H1 (cell line): ENCODE measurements around the gene KDM6A. TPM values are rescaled to one million over a fixed set of nuclear protein-coding genes. Genes with fewer than 3 reads are reported as not detected.

ENCODE experiments used
- CTCF ChIA-PET: fragments of 300-600 bp; sonication (Branson Sonifier 250); formaldehyde crosslinking; loops from one replicate; lab custom pipeline; 2021; ENCODE audit not compliant: partially characterized antibody; lab: Charles Lee
- POLR2A ChIA-PET: fragments of 300-600 bp; sonication (Branson Sonifier 250); formaldehyde crosslinking; loops from one replicate; lab custom pipeline; 2021; ENCODE audit warnings: inconsistent platforms; ENCODE audit not compliant: partially characterized antibody; lab: Charles Lee
- DNase-seq, 2 experiments: peaks; one replicate each; pipeline versions ENCODE4 v3.0.0 to v3.0.0-alpha.2; 2010 to 2022; ENCODE audit warnings: low spot score in 2 of 2, low read depth in 1 of 2, mixed read lengths in 1 of 2
- FAIRE-seq: peaks from 2 replicates; lab custom pipeline; 2011; peaks lifted over from hg19 to GRCh38; lab: Jason Lieb, UNC
- H2AFZ ChIP-seq: 2 replicates; pipeline ENCODE4 v1.8.1; 2012; ENCODE audit warnings: low read length, inconsistent platforms
- H2AK5ac ChIP-seq: 2 replicates; pipeline ENCODE4 v1.6.1; 2013; ENCODE audit warnings: low read depth, low read length
- H2BK120ac ChIP-seq: replicated peaks from 2 replicates; pipeline ENCODE3; 2013; ENCODE audit warnings: low read depth, low read length, inconsistent platforms
- H2BK12ac ChIP-seq: 2 replicates; pipeline ENCODE4 v1.6.1; 2013; ENCODE audit warnings: low read depth, low read length
- H2BK15ac ChIP-seq: 2 replicates; pipeline ENCODE4 v1.6.1; 2013; ENCODE audit warnings: low read length
- H2BK20ac ChIP-seq: 2 replicates; pipeline ENCODE4 v1.6.1; 2013; ENCODE audit warnings: low read length
- H2BK5ac ChIP-seq: 2 replicates; pipeline ENCODE4 v1.6.1; 2013; ENCODE audit warnings: low read depth, low read length
- H3K14ac ChIP-seq: 2 replicates; pipeline ENCODE4 v1.6.1; 2013; ENCODE audit warnings: inconsistent platforms; ENCODE audit not compliant: insufficient read length
- H3K18ac ChIP-seq: 2 replicates; pipeline ENCODE4 v1.6.1; 2013; ENCODE audit warnings: low read length; ENCODE audit errors: extremely low read depth
- H3K23ac ChIP-seq: 2 replicates; pipeline ENCODE4 v1.6.1; 2013; ENCODE audit warnings: inconsistent platforms; ENCODE audit not compliant: insufficient read length
- H3K23me2 ChIP-seq: 2 replicates; pipeline ENCODE4 v1.6.1; 2013; ENCODE audit warnings: low read depth, low read length
- H3K27ac ChIP-seq: 2 replicates; pipeline ENCODE4 v1.6.1; 2011; ENCODE audit warnings: low read depth, low read length, inconsistent platforms
- H3K27me3 ChIP-seq, 4 experiments: replicated peaks in 1 of 4; 1 replicate in 1 of 4; 2 replicates in 3 of 4; pipeline versions ENCODE4 v1.6.1 to v1.8.1; 2011 to 2013; ENCODE audit warnings: low read length in 3 of 4, mild to moderate bottlenecking in 3 of 4, inconsistent platforms in 2 of 4, mixed read lengths in 2 of 4, moderate library complexity in 1 of 4; ENCODE audit not compliant: control insufficient read depth in 3 of 4, insufficient read depth in 3 of 4; ENCODE audit errors: extremely low read depth in 1 of 4
- H3K36me3 ChIP-seq, 4 experiments: 2 replicates each; pipeline versions ENCODE4 v1.6.1 to v1.8.1; 2011 to 2013; ENCODE audit warnings: mild to moderate bottlenecking in 4 of 4, low read length in 3 of 4, moderate library complexity in 2 of 4, control low read depth in 1 of 4, inconsistent platforms in 1 of 4; ENCODE audit not compliant: insufficient read depth in 4 of 4, control insufficient read depth in 2 of 4
- H3K4ac ChIP-seq: replicated peaks from 2 replicates; pipeline ENCODE3; 2013; ENCODE audit warnings: low read length, low read depth, mixed read lengths, inconsistent platforms; ENCODE audit not compliant: insufficient read length
- H3K4me1 ChIP-seq, 4 experiments: replicated peaks in 1 of 4; 1 replicate in 1 of 4; 2 replicates in 3 of 4; pipeline versions ENCODE4 v1.6.1 to v1.8.1; 2011 to 2013; ENCODE audit warnings: low read length in 3 of 4, inconsistent platforms in 2 of 4, mixed read lengths in 1 of 4; ENCODE audit not compliant: insufficient read depth in 4 of 4, control insufficient read depth in 3 of 4
- H3K4me2 ChIP-seq, 2 experiments: 2 replicates each; pipeline versions ENCODE4 v1.6.1 to v1.8.1; 2011 to 2013; ENCODE audit warnings: low read depth in 2 of 2, low read length in 2 of 2, control low read depth in 1 of 2, inconsistent platforms in 1 of 2, mild to moderate bottlenecking in 1 of 2; ENCODE audit not compliant: insufficient read depth in 1 of 2
- H3K4me3 ChIP-seq, 4 experiments: fragments of 200-600, 300-600 bp in 1 of 4; sonication (generic), shearing (Covaris generic), sonication (Bioruptor Twin) in 1 of 4; 2 replicates each; pipeline versions ENCODE4 v1.5.1 to v1.8.1; 2011 to 2016; ENCODE audit warnings: low read length in 4 of 4, low read depth in 3 of 4, control low read depth in 2 of 4, inconsistent platforms in 2 of 4, mild to moderate bottlenecking in 2 of 4, mixed read lengths in 1 of 4, moderate library complexity in 1 of 4; ENCODE audit not compliant: insufficient read depth in 2 of 4; ENCODE audit errors: extremely low read depth in 1 of 4
- H3K56ac ChIP-seq: replicated peaks from 2 replicates; pipeline ENCODE3; 2013; ENCODE audit warnings: low read depth, mild to moderate bottlenecking, mixed read lengths, low read length, inconsistent platforms; ENCODE audit not compliant: insufficient read length
- H3K79me1 ChIP-seq: 2 replicates; pipeline ENCODE4 v1.6.1; 2013; ENCODE audit warnings: low read depth, low read length, control low read depth
- H3K79me2 ChIP-seq, 2 experiments: 2 replicates each; pipeline versions ENCODE4 v1.6.1 to v1.8.1; 2012 to 2013; ENCODE audit warnings: low read length in 2 of 2, mild to moderate bottlenecking in 2 of 2, inconsistent platforms in 1 of 2; ENCODE audit not compliant: insufficient read depth in 2 of 2, control insufficient read depth in 1 of 2
- H3K9ac ChIP-seq, 4 experiments: replicated peaks in 1 of 4; 1 replicate in 1 of 4; 2 replicates in 3 of 4; pipeline versions ENCODE4 v1.6.1 to v1.8.1; 2011 to 2013; ENCODE audit warnings: low read depth in 3 of 4, low read length in 3 of 4, control low read depth in 2 of 4, mild to moderate bottlenecking in 2 of 4, moderate library complexity in 2 of 4, inconsistent platforms in 1 of 4; ENCODE audit errors: extremely low read depth in 1 of 4
- H3K9me3 ChIP-seq, 2 experiments: 2 replicates each; pipeline versions ENCODE4 v1.6.1 to v1.8.1; 2012 to 2013; ENCODE audit warnings: mild to moderate bottlenecking in 2 of 2, moderate library complexity in 2 of 2, control low read depth in 1 of 2, inconsistent platforms in 1 of 2, low read depth in 1 of 2, low read length in 1 of 2, mixed read lengths in 1 of 2; ENCODE audit not compliant: insufficient read depth in 2 of 2
- H4K20me1 ChIP-seq, 2 experiments: replicated peaks in 1 of 2; 2 replicates each; pipeline versions ENCODE3 to v1.8.1; 2011 to 2013; ENCODE audit warnings: inconsistent platforms in 2 of 2, low read length in 2 of 2, mild to moderate bottlenecking in 1 of 2; ENCODE audit not compliant: insufficient read depth in 2 of 2, control insufficient read depth in 1 of 2
- H4K5ac ChIP-seq: 2 replicates; pipeline ENCODE4 v1.6.1; 2013; ENCODE audit warnings: low read length, low read depth, mixed read lengths, inconsistent platforms; ENCODE audit not compliant: insufficient read length
- H4K8ac ChIP-seq: 2 replicates; pipeline ENCODE4 v1.8.0; 2013; ENCODE audit warnings: mild to moderate bottlenecking, moderate library complexity, low read length, inconsistent platforms; ENCODE audit not compliant: insufficient read depth; ENCODE audit errors: extremely low read depth
- H4K91ac ChIP-seq: replicated peaks from 2 replicates; pipeline ENCODE3; 2013; ENCODE audit warnings: low read length, mixed read lengths, inconsistent platforms; ENCODE audit not compliant: insufficient read length
- ATF2 ChIP-seq: IDR thresholded peaks from 2 replicates; pipeline ENCODE4 v1.6.1; 2012; ENCODE audit warnings: low read length, inconsistent platforms
- HDAC2 ChIP-seq, 2 experiments: fragments of 300-600 bp in 1 of 2; sonication (generic) in 1 of 2; IDR thresholded peaks; 2 replicates each; pipeline ENCODE4 v1.6.1; 2011 to 2012; ENCODE audit warnings: low read depth in 2 of 2, low read length in 2 of 2, mild to moderate bottlenecking in 2 of 2, moderate library complexity in 2 of 2, borderline replicate concordance in 1 of 2, inconsistent platforms in 1 of 2
- WGBS, 2 experiments: shearing (Covaris generic) in 1 of 2; methylation state at CpG; one replicate each; pipeline versions ENCODE4 v1.1.6 to v1.1.7; 2013 to 2015; ENCODE audit warnings: low lambda C conversion rate in 2 of 2, mixed read lengths in 2 of 2, inconsistent platforms in 1 of 2, low coverage in 1 of 2, missing lambda C conversion rate in 1 of 2; ENCODE audit not compliant: insufficient replicate concordance in 2 of 2, insufficient coverage in 1 of 2, insufficient read length in 1 of 2; ENCODE audit errors: extremely low coverage in 1 of 2, missing lambda C conversion rate in 1 of 2; 5-methylcytosine and 5-hydroxymethylcytosine counted together
- polyA plus RNA-seq, 7 experiments: library from polyadenylated mRNA; depleted of rRNA in 3 of 7; stranded (reverse) in 5 of 7; unstranded in 2 of 7; fragments of >200 nt in 5 of 7; fragments of 200-250 nt in 2 of 7; gene quantifications; 1 replicate in 5 of 7; 2 replicates in 1 of 7; 4 replicates in 1 of 7; pipeline versions ENCODE4 v1.2.1 to v1.2.3, GENCODE V29; 2011 to 2013; ENCODE audit warnings: missing spikeins in 2 of 7, mixed read lengths in 2 of 7
- total RNA-seq: library from RNA; stranded (reverse); fragmentation: NEBNext Ultra II Directional; extraction: Animal tissue kit (Norgen Biotek cat#: 25700); gene quantifications from 2 replicates; pipeline ENCODE4 v1.2.1, GENCODE V29; 2021

KDM6A gene
- total and polyA plus RNA-seq, 2 of the 8 experiments (the other 6 are each of a cell fraction or from before 2014, with no cell fraction given): 43.5 to 58.4 TPM

- Histone ChIP-seq H3K18ac (no peak overlapping the region), H3K27ac (no peak overlapping the region), H2AFZ (no peak overlapping the region)
- no peak for TF ChIP-seq ATF2
- TF ChIP-seq HDAC2 (IDR thresholded peaks at IDR 0.05; ENCODE audit: borderline replicate concordance in 1 of 2, low read depth in 2 of 2, low read length in 2 of 2): no peak
Measured at GRCh38 chrX:44937606-44938005, 64.6 kb downstream of the KDM6A start.

More at GRCh38 chrX:44937606-44938005, 64.6 kb downstream of the KDM6A start:
- Histone ChIP-seq H4K5ac (no peak overlapping the region), H4K20me1 (no peaks in the 10 kb centered on the region), H2AK5ac (no peak overlapping the region), H3K9me3 (no peaks in the 10 kb centered on the region), H3K4me3 (no peak overlapping the region), H3K79me1 (no peaks in the 10 kb centered on the region), H2BK12ac (no peak overlapping the region), H2BK15ac (no peak overlapping the region), H3K27me3 (no peaks in the 10 kb centered on the region), H3K79me2 (peaks cover 0 to 91% of the 10 kb centered on the region in 2 experiments; a peak in 3 of 4 replicates), H2BK120ac (no peak overlapping the region), H2BK5ac (no peak overlapping the region), H3K23me2 (no peaks in the 10 kb centered on the region), H3K9ac (no peak overlapping the region), H4K91ac (no peak overlapping the region), H3K23ac (no peak overlapping the region), H3K56ac (no peak overlapping the region), H3K4me1 (no peaks in the 10 kb centered on the region), H3K4ac (no peak overlapping the region), H2BK20ac (no peak overlapping the region), H3K4me2 (no peak overlapping the region), H3K36me3 (no peaks in the 10 kb centered on the region), H4K8ac (no peak overlapping the region), H3K14ac (no peak overlapping the region)
- DNase-seq (no peak), FAIRE-seq (no peak)
- ChIA-PET CTCF (no interaction called here), POLR2A (interaction anchor here (1.2 kb wide), 1 partner anchor 14 kb away, joined by 4 read pairs; no protein-coding TSS in a partner anchor)
- 100% methylated on average over 2 of the region's 2 CpGs; no CpG with 5 or more reads in 1 of the 2 experiments for WGBS, 2 experiments
